Coronary artery (tissue), 2 donors: ENCODE data around the gene FASTKD3.
A peak's percentile ranks its signal among the peaks of the same experiment; 100 is the strongest.

Experiments
- DNase-seq: peaks from one replicate; pipeline ENCODE4 v3.0.0-alpha.2; 2017; ENCODE audit warnings: low spot score
- H3K27ac ChIP-seq, 2 donors: fragments of 200-600 bp; sonication (generic); one replicate each; pipeline ENCODE4 v1.5.1; 2016 to 2019
- H3K4me3 ChIP-seq: fragments of 200-600 bp; sonication (generic); 2 replicates; pipeline ENCODE4 v1.5.1; 2016; ENCODE audit warnings: mild to moderate bottlenecking, moderate library complexity
- CTCF ChIP-seq: fragments of 200-600 bp; sonication (generic); IDR thresholded peaks from one replicate; pipeline ENCODE4 v1.5.1; 2019; ENCODE audit warnings: antibody characterized with exemption

The FASTKD3 gene

GRCh38 chr5:7868427-7868772 is 431 bp downstream of the FASTKD3 start:
- TF ChIP-seq CTCF, result no peak
- H3K4me3 ChIP-seq, result peak overlapping the region; percentile 90
- DNase-seq, result no peak
- H3K27ac ChIP-seq, result peak overlapping the region; percentile 81 to 83

GRCh38 chr5:7867260-7867659 is 1.6 kb downstream of the FASTKD3 start:
- no peak for DNase-seq
- no peak overlapping the region for H3K27ac ChIP-seq
- TF ChIP-seq CTCF, result no peak
- H3K4me3 ChIP-seq, result no peak overlapping the region

- Histone ChIP-seq H3K4me3 (no peak overlapping the region), H3K27ac (no peak overlapping the region)
- no peak for DNase-seq
- TF ChIP-seq CTCF, result no peak
Observed at GRCh38 chr5:7866196-7866595, 2.6 kb downstream of the FASTKD3 start.

GRCh38 chr5:7857926-7858632 is 10.8 kb downstream of the FASTKD3 start:
- no peak overlapping the region for H3K27ac ChIP-seq
- no peak for TF ChIP-seq CTCF
- DNase-seq, result no peak
- no peak overlapping the region for H3K4me3 ChIP-seq

GRCh38 chr5:7857361-7857760 is 11.5 kb downstream of the FASTKD3 start:
- no peak for TF ChIP-seq CTCF
- Histone ChIP-seq H3K4me3 (no peak overlapping the region), H3K27ac (no peak overlapping the region)
- DNase-seq, result no peak

- no peak for TF ChIP-seq CTCF
- Histone ChIP-seq H3K27ac (no peak overlapping the region), H3K4me3 (no peak overlapping the region)
- no peak for DNase-seq
Observed at GRCh38 chr5:7856855-7857254, 12.0 kb downstream of the FASTKD3 start.

- DNase-seq, result no peak
- Histone ChIP-seq H3K27ac (no peak overlapping the region), H3K4me3 (no peak overlapping the region)
- TF ChIP-seq CTCF, result no peak
Observed at GRCh38 chr5:7855611-7856010, 13.2 kb downstream of the FASTKD3 start.
